ENCODE results near the gene UQCR10.

Gene UQCR10

DNA sequence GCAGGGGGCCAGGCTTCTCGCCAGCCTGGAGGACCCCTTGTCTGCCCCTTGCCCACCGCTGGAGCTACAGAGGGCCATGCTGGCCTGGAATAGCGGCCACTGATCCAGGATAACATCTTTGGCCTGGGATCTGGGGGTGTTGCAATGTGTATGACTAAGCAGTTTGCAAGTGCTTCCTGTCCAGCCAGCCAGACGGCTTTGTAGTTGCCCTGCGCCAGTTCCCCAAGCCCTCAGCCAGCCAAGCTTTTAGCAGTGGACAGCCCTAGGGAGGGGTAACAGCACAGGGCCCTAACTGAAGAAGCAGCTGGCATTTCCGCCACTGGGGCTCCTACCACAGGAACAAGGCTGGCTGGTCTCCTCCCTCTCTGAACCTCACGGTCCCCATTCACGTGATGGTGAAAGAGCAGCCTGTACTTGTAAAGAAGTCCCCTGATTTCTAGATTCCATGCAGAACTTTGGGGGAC, 32.1 kb downstream of the UQCR10 start:
- DNase-seq, result peak; percentile 66 to 74

DNA sequence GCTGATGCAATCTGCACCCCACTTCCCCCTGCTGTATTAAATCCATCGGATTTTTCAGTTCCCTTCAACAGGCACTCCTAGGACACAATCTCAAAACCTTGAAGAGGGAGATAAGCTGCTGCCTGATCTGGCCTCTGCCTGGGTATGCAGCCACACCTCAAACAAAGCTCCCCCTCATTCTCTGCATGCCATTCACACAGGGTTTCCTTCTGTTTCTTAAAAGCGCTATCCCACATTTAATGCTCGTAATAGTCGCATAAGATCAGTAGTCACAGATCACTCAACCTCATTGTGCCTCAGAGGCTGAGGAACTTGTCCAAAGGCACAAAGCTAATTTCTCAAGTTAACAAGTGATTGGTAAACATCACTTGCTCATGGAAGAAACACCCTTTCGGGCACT, 34.0 kb downstream of the UQCR10 start:
- DNase-seq, result no peak

DNA sequence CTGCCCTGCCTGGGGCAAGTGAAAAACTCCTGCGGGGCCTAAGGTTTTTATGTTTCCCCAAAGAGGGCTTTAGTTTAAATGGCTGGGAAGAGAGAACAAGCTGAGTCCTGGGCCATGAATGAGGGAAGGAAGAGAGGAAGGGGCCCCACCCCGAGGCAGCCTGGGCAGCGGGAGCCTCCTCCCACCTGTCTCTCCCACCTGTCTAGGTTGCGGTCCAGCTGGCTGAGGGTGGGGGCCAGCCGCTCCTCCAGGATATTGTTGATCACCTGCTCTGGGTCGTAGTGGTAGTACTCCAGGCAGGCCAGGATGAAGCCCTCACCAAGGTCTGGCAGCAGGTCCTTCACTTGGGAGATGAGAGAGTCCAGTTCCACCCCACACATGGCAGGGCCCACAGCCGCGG, 34.6 kb downstream of the UQCR10 start:
- no peak for DNase-seq

DNA sequence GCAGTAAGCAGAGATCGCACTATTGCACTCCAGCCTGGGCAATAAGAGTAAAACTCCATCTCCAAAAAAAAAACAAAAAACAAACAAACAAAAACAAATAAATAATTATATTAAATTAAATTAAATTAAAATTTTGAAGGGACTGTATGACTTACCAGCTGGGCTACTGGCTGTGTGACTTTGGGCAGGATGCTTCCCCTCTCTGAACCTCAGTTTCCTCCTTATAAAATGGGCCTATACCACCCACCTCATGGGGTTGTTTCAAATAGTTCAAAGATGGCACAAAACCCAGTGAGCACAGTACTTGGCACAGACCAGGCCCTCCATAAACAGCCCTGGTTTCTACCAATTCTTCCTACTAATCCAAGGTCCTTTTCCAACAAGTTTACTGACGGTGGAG, 36.0 kb downstream of the UQCR10 start:
- DNase-seq, result no peak

DNA sequence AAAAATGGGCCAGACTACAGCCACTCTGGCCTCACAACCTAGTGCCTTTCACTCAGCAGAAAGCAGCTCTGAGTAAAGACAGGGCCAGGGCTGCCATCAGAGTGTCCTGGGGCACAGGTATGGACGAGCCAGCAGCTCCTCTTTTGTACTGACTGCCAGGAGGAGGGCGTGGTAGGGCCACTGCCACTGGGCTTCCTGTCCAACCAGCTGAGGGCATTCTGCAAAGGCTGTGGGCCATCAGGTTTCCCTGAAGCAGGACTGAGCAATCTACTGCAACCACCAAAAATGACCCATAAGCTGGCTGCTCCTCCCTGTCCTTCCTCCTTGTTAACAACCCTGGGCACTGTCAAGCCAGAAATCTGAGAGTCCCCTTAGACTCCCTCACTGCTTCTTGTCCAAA, 37.8 kb downstream of the UQCR10 start:
- DNase-seq, result no peak

DNA sequence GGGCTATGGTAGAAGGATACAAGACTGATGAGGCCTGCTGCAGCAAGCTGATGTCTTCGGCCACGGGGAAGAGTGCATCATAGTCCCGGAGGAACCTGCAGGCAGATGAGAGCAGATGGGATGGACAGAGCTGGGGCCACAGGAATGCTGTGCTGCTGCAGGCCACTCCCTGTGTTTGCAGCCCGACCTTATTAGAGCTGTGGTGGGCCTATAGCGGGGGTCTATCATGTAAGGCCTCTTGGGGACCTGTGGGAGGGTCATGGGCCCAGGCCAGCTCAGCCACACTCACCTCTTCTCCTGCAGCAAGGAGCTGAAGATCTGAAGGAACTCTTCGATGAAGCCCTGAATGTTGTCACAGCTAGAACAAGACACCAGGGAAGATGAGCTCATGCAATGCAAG, 39.0 kb downstream of the UQCR10 start:
- DNase-seq, result no peak

DNA sequence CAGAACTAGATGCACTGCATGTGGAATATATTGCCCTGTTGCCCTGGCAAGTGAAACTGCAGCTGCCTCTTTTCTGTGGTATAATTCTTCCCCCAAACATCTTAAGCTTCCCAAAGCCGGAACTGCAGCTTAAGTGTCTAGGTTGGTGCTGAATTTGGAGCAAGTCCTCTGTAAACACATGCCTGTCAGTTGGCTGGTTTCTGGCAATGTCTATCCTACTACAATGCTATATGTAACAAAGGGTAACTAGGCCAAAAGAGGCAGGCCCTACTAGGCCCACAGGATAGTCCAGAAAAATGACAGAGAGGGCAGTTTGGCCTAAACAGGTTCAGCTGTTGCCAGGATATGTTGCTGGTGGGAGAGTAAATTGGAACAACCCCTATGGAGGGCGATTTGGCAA, 43.0 kb downstream of the UQCR10 start:
- no peak for DNase-seq

DNA sequence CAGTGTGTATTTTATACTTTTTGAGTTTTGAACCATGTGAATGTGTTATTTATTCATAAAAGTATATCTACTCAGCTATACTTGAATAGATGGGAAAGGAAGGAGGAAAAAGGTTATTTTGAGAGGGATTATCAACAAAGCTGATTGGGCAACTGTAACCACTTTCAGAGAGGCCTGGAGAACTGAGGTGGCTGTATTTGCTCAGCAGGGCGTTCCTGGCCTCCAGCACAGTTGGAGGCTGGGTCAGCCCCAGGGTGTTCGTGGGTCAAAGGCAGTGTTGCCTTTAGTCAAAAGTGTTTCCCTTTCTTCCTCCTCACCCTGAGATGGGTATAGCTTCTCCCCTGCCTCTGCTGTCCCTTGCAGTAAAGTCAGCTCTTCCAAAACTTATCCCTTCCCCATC, 44.2 kb downstream of the UQCR10 start:
- DNase-seq, result no peak

DNA sequence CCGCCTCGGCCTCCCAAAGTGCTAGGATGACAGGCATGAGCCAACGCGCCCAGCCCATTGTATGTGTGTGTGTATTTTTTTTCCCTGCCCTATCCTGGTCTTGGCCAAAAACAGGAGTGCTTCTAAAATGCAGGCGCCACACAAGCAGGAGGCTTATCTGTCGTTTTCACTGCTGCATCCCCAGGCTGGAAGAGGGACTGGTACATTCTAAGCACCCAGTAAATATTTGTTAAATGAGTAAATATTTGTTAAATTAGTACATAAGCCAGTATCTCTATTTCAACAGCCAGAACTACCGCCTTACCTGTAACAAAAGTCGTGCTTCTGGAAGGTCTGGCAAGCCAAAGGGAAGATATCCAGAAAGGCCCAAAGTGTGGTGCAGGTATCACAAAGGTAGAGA, 46.0 kb downstream of the UQCR10 start:
- no peak for DNase-seq

DNA sequence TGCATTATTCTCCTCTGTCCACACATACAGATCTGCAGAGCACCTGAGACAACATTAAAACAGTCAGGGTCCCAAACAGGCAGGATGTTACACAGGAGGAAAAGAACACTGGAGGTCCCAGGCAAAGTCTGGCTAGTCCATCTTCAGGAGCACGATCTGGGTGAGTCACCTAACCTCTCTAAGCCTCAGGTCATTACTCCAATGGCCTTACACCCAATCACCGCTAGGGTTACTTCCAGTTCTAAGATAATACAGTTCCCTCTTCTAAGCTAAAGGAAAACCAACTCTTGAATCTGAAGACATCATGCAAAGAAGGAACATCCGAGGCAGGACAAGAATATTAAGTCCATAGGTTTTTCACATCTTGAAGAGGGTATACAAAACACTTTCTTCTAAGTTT, 46.4 kb downstream of the UQCR10 start:
- no peak for DNase-seq

DNA sequence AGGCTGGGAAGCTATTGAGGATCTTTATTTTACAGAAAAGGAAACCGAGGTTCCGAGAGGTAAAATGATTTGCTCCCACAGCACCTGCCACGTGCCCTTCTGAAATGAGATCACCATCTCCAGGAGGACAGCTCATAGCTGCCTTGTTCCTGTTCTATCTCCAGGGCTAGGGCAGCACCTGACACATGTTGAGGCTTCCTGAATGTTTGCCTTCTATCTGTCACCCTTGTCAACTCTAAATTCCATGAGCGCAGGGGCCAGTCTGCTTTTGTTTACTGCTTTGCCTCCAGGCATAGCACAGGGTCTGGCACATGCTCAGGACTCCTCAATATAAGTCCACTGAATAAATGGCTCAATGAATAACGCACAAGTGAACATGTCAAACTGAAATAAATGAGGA, 46.8 kb downstream of the UQCR10 start:
- no peak for DNase-seq

DNA sequence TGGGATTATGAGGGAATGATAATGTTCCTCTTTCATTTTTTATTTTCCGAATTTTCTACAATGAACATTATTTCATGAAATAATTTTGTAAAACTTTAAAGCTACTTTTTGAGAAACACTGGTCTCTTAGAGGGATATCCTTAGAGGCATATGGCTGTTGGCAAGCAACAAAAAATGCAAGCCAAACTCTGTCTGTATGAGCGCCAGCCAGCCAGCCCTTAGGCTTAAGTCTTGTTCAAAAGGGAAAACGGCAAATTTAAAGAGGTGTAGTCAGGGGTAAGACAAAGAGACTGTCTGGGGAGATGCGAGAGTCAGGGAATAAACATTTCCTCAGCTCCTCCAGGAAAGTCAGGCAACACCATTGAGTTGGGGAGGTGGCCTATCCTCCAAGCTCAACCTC, 48.4 kb downstream of the UQCR10 start:
- no peak for DNase-seq

DNA sequence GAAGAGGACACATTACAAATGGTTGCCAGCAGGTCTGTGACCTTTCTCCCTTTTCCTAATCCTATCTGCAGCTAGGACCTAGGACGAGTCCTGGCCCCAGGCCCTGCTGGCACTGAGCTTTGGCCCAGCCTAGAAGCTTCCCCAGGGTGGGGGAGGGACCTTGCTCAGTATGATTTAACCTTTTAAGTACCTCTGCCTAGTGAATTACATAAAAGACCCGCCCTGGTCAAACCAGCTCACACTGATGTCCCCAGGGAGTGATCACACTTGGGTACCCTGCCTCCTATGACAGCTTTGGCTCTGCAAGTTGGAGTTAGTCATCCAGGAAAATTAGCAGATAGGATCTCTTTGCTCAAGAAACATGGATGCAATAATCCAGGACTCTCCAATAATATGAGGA, 49.0 kb downstream of the UQCR10 start:
- DNase-seq, result no peak

DNA sequence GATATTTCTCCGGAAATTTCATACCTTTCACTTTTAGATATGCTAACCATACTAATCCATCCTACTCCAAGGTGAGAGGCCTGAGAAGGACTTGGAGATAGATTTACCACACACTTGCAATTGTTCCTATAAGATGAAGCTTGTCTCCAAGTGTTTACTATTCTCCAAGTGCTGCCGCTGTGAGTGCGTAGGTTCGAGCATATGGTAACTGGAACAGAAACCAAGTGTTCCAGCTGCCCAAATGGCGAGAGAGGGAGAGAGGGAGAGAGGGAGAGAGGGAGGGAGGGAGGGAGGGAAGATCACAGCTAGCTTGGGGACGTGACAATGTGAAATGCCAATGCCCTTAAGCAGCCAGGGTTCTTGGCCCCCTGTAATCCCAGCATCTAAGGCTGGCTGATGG, 49.4 kb downstream of the UQCR10 start:
- DNase-seq, result no peak

DNA sequence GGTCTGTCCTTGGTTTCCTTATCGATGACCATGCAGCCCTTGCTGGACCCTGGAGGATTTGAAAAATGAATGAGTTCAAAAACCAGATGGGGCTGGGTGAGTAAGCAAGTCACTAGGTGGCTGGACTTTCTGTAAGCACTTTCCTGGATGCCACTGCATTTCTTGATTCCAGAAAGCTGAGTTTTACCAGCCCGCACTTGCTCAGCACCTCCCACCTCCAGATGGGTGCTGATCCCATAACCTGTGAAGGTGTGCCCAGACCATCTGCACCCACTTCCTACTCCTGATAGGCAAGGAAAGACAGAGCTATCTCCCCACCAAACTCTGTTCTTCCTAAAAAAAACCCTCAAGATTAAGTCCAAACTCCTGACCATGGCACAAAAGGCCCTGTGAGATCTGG, 49.8 kb downstream of the UQCR10 start:
- no peak for DNase-seq

DNA sequence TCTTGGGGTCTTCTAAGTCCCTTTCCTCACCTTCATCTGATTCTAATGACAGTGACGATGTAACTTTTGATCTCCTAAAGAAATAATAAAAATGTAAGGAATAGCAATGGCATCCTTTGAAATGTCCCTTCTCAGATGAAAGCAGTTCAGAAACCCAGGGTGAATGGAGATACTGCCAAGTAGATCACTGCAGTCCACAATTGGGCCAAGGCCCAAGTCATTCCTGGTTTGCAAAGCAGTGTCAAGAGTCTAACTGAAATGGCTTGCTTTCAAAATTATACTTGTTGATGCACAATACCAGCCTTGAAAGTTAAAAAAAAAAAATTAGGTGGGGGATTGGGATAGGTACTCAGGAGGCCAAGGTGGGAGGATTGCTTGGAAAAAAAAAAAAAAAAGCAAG, 50.6 kb downstream of the UQCR10 start:
- DNase-seq, result no peak

DNA sequence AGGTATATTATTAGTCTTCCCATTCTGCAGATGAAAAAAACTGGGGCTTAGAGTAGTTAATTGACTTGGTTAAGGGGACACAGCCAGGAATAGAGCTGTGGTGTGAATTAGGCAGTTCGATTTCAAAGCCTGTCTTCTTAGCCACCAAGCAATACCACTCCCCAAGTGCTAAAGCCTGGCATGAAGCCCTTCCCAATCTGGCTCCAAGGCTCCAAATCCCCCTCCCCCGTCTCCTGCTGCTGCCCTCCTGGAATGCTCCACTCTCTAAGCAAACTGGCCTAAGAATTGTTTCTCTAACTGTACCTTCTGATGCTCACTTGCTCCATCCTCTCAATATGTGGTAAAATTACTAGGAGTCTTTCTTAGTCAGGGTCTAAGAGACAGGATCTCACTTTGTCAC, 52.3 kb downstream of the UQCR10 start:
- no peak for DNase-seq

All from Kasumi-1 (cell line).